Measurements from ENCODE around the gene TBC1D3K. TPM values are rescaled to one million over a fixed set of nuclear protein-coding genes. Genes with fewer than 3 reads are reported as not detected.

The TBC1D3K gene
- total and polyA plus RNA-seq, 2 of the 4 experiments (the other 2 are of a cell fraction), result not detected

DNA sequence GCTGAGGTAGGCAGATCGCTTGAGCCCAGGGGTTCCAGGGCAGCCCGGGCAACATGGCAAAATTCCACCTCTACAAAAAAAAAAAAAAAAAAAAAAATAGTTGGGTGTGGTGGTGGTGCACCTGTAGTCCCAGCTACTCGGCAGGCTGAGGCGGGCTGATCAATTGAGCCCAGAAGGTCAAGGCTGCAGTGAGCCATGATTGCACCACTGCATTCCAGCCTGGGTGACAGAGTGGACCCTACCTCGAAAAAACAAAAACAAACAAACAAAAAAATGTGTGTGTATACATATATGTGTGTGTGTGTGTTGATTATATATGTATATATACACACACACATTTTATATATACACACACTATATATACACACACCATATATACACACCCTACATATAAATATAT is 39.1 kb upstream of the TBC1D3K start:
- H2BK20ac ChIP-seq (ENCODE audit: low read depth, low read length), result no peak overlapping the region
- DNase-seq (no peak), ATAC-seq (ENCODE audit: low read depth) (no peak)
- no CpG with 5 or more reads among the region's 5 CpGs for WGBS, 2 experiments (ENCODE audit: extremely low coverage in 2 of 2, insufficient read length in 1 of 2)
- H3K36me3 ChIP-seq (ENCODE audit: control insufficient read depth, insufficient read depth, low read length), result no peaks in the 10 kb centered on the region
- no peak overlapping the region for H2BK5ac ChIP-seq (ENCODE audit: low read depth, low read length, poor library complexity, severe bottlenecking)
- no peak overlapping the region for H3K4me3 ChIP-seq (ENCODE audit: insufficient read depth, low read depth, low read length)
- no peak overlapping the region for H2BK15ac ChIP-seq (ENCODE audit: low read depth, low read length)
- ChIA-PET CTCF (no interaction called here), POLR2A (ENCODE audit: unreplicated experiment) (no interaction called here)
- H2AK9ac ChIP-seq (replicated peaks; ENCODE audit: low read depth, low read length, poor library complexity), result no peak overlapping the region
- TF ChIP-seq FOS (IDR thresholded peaks at IDR 0.05; ENCODE audit: low read depth, low read length), result no peak
- TF ChIP-seq NFE2L2 (IDR thresholded peaks at IDR 0.05; ENCODE audit: low read depth, low read length), result no peak
- no peak for TF ChIP-seq CHD1 (IDR thresholded peaks at IDR 0.05; ENCODE audit: low read depth, low read length)
- TF ChIP-seq BHLHE40 (IDR thresholded peaks at IDR 0.05; ENCODE audit: low read depth, low read length), result no peak
- H3K9me1 ChIP-seq (ENCODE audit: insufficient read depth, low read length), result no peaks in the 10 kb centered on the region
- H2BK120ac ChIP-seq (ENCODE audit: low read depth, low read length), result no peak overlapping the region
- H3K18ac ChIP-seq (ENCODE audit: low read depth, low read length), result no peak overlapping the region
- no peak overlapping the region for H4K91ac ChIP-seq (ENCODE audit: insufficient read depth, low read depth, low read length)
- H3K4me1 ChIP-seq (ENCODE audit: control insufficient read depth, insufficient read depth, low read length), result no peaks in the 10 kb centered on the region
- no peak overlapping the region for H2AFZ ChIP-seq (replicated peaks; ENCODE audit: low read length, poor library complexity)
- dilution Hi-C loops (cut with HindIII; ENCODE audit: low sequenced_read_pairs, unreplicated experiment), result no loop called here
- no peak overlapping the region for H3K56ac ChIP-seq (ENCODE audit: extremely low read depth, insufficient read depth, low read length)
- no peak overlapping the region for H3K14ac ChIP-seq (replicated peaks; ENCODE audit: low read depth, low read length)
- intact Hi-C loops (cut with micrococcal nuclease), result no loop called here
- H3K79me1 ChIP-seq (ENCODE audit: low read depth in 1 of 2, low read length in 2 of 2), result no peaks in the 10 kb centered on the region
- no peak overlapping the region for H4K8ac ChIP-seq (ENCODE audit: low read depth in 2 of 2, low read length in 2 of 2)
- no peak overlapping the region for H4K5ac ChIP-seq (ENCODE audit: low read depth, low read length)
- no peak overlapping the region for H3K9ac ChIP-seq (ENCODE audit: low read depth, low read length)
- H3K9me3 ChIP-seq (ENCODE audit: control insufficient read depth, insufficient read depth, low read length), result no peaks in the 10 kb centered on the region
- H4K20me1 ChIP-seq (ENCODE audit: insufficient read depth, low read length), result no peaks in the 10 kb centered on the region
- no TSS peak for BruUV-seq (replicated peaks)
- no peak overlapping the region for H3K4ac ChIP-seq (ENCODE audit: low read depth, low read length)
- H3K27me3 ChIP-seq (ENCODE audit: control insufficient read depth, insufficient read depth, low read length), result no peaks in the 10 kb centered on the region; the same call in 1 of the 2 replicates
- no peak overlapping the region for H3K23ac ChIP-seq (ENCODE audit: low read depth, low read length)
- H2AK5ac ChIP-seq (ENCODE audit: low read depth, low read length), result no peak overlapping the region
- in situ Hi-C loops (cut with MboI; ENCODE audit: low sequenced_read_pairs), result no loop called here
- no peak overlapping the region for H3K27ac ChIP-seq (ENCODE audit: insufficient read depth, low read length)
- H3K4me2 ChIP-seq (ENCODE audit: low read depth, low read length), result no peak overlapping the region
